HG02852 (cell line): ENCODE measurements around the gene EGFL8.
A peak's percentile ranks its signal among the peaks of the same experiment; 100 is the strongest.

ENCODE experiments used
- ATAC-seq: cut with Tn5 transposase; IDR thresholded peaks from one replicate; pipeline ENCODE4 v1.9.1; 2021; ENCODE audit warnings: mild to moderate bottlenecking, moderate library complexity; ENCODE audit not compliant: unreplicated experiment

EGFL8 gene

GRCh38 chr6:32167154-32167760 lies 2.9 kb downstream of the EGFL8 start:
- no peak for ATAC-seq

GRCh38 chr6:32167761-32168262 lies 3.4 kb downstream of the EGFL8 start:
- no peak for ATAC-seq

- ATAC-seq = no peak
Measured at GRCh38 chr6:32168350-32168749, 4.0 kb downstream of the EGFL8 start.

DNA sequence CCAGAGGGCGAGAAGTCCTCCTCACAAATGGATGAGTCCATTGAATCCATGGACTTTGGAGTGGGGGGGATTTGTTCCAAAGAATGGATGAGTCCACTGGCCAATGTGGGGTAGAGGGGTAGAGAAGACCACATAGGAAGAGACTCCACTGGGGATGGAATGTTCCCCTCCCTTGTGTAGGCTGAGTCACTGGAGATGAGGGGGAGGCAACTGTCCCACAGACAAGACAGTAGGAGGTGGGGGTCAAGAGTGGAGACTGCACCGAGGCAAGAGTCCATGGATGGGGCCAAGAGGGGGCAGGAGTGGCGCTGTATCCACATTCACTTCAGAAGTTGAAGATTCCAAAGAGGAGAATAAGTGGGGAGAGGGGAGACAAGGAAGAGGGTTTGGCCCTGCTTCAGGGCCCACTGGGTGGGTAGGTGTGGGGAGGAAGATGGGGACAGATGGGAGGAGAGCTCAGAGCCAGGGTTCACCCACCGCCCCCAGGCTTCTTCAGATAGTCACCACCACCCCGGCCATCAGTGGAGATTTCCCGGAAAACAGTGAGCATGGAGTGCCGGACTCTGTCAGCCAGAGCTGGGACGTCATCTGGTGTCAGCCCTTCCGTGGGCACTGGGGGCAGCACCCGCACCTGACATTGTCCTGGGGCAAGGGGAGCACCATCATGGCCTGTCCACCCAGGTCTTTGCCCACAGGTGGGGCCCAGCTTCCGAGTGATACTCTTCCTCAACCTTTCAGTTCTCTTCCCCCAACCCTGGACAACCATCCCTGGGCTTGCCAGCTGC lies 4.6 kb downstream of the EGFL8 start:
- ATAC-seq = no peak

- ATAC-seq = no peak
Measured at GRCh38 chr6:32170294-32170693, 5.9 kb downstream of the EGFL8 start.

DNA sequence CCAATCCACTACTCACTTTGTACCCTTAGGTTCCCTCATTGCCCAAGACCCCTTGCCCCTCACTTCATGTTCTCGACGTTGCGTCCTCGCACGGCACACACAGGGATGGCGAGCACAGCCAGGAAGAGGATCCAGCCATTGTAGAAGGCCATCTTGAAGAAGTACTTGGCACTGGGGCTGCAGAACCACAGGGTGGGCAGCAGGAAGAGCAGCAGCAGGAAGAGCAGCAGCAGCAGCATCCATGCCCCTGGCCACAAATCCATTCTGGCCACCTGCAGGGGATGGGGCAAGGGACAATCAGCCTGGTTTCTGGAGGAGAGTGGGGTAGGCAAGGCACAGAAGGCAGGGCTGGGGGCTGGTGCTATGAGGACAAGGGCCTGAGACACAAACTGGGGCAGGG lies 6.8 kb downstream of the EGFL8 start:
- ATAC-seq = no peak

- ATAC-seq = no peak
Measured at GRCh38 chr6:32173051-32173727, 8.8 kb downstream of the EGFL8 start.

DNA sequence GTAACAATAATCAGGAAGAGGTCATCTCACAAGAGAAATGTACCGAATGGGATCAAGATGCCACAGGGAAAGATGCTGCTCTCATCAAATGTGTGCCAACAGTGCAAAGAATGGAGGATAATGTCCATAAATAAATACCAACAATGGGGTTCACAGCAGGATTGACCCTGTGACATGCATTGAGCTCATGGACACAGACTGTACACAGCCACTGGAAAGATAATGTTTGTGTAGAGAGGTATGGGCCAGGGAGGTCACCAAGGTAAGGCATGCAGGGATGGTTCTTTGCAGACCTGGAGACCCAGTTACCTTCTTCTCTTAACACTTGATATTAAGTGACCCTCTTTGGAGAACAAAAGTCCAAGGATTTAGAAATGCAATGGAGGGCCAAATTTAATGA lies 10.0 kb downstream of the EGFL8 start:
- ATAC-seq = no peak

DNA sequence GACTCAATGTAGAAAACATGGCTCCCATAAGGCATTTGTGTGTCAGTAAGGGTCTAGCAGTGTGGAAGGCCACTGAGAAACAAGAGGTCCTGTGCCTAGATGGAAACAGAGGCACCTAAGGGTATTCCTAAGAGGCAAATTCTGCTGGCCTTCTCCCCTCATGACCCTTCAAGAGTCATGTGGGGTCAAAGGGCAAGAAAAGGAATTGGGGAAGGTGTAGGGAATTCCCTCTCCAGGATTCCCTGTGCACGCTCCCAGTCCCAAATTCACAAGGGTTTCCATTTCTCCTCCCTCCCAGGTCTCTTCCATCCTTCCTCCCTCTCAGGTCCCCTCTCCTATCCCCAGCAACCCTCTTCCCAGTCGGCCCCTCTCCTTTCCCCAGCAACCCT lies 10.9 kb downstream of the EGFL8 start:
- no peak for ATAC-seq

- ATAC-seq = peak; percentile 36
Measured at GRCh38 chr6:32175711-32176475, 11.5 kb downstream of the EGFL8 start, which contains the start of gene AGPAT1. TSS of gene AGPAT1 (minus strand) at chr6:32176084. CDS start at chr6:32171496, 4,588 bp downstream.

- ATAC-seq = no peak
Measured at GRCh38 chr6:32176476-32177182, 12.2 kb downstream of the EGFL8 start.

DNA sequence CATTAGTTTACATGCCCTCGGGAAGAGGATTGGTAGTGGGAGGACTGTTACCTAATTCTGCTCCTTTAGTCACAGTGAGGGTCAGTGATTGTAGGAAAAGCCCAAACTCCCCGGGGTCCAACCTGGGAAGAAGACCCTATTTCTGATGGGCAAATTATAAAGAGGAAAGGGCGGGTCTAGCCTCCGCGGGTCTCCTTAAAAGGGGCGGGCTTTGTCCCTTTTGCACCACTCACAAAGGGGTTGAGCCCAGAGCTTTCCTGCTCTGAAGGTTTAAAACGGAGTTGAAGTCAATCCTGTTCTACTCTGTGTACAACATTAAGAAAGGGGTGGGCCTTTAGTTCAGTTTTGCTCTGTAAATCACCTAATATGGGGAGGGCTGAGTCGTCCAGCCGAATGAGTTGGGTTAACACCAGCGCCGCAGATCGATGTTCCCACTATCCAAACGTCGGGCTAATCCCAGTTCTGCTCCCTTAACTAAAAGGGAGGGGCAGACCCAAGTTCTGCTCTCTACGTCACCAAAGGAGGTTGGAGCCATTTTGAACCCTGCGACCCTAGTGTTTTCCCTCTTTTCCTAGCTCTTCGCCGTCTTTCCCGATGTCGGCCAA lies 12.9 kb downstream of the EGFL8 start:
- ATAC-seq = no peak

DNA sequence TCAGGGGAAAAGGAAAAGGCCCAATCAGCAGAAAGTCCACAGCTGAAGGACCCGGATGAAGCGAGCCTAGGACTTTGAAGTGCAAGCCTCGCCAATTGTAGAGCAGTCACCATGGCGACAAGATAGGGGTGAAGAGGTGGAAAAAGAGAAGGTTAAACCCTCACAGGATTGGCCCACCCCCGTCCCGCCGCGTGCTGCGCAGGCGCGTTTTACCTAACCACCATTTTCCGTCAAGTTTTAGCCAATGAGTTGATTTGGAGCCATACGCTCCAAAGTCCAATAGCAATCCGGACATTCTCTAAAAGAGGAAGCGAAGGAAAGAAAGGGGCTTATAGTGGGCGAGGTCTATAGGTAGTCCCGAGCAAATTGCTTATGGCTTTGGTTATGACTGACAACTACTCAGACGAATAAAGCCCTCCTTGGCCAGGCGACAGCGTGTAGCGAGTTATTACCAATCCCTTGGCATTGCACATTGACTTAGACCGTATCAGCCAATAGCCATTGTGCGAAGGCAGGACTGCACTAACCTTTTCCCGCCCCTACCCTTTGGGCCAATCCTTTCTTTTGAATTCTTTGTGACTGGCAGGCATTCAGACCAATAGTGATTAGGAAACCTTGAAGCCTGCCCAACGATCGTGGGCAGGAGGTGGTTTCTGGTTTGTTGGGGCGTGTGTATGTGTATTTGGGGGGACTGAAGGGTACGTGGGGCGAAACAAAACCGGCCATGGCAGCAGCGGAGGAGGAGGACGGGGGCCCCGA lies 13.6 kb downstream of the EGFL8 start, which contains the start of gene RNF5:
Gene RNF5 (plus strand): TSS at position 618 of the 759 bp plus-strand sequence. CDS start 107 bp downstream, at position 725.
- peak; percentile 85 for ATAC-seq

DNA sequence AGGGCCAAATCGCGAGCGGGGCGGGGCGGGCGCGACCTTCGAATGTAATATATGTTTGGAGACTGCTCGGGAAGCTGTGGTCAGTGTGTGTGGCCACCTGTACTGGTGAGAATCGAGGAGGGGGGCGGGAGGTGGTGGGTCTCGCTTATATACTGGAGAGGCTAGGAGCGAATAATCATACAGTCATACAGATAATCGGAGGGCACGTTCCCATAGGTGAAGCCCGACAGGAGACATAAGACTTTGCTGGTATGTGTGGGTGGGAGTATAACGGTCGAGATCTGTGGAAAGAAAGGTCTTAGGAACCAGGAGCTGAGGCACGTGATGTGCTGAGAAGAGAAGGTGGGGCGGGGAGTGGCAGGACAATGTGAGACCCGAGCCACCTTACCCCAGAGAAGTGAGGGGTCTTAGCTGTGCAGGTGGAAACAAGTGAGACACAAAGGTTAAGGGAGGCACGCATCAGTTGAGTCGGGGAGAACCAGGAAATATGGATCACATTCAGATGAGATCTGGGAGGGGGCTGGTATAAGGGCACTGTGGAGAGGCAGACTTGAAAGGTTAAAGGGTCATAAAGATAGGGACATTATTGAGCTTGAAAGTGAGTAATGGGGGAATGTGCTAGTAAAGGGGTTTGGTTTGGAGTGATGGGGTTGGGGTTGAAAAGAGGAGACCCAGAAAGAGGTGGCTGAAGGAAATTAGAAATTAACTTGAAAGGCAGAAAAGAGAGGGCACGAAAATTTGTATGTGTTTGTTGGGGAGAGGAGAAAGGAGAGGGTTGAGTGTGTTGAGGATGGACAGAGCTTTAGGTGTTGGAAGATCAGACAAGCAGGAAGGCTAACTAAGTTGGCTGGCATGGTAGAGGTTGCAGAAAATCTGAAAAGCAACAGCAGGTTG lies 14.4 kb downstream of the EGFL8 start:
- no peak for ATAC-seq

DNA sequence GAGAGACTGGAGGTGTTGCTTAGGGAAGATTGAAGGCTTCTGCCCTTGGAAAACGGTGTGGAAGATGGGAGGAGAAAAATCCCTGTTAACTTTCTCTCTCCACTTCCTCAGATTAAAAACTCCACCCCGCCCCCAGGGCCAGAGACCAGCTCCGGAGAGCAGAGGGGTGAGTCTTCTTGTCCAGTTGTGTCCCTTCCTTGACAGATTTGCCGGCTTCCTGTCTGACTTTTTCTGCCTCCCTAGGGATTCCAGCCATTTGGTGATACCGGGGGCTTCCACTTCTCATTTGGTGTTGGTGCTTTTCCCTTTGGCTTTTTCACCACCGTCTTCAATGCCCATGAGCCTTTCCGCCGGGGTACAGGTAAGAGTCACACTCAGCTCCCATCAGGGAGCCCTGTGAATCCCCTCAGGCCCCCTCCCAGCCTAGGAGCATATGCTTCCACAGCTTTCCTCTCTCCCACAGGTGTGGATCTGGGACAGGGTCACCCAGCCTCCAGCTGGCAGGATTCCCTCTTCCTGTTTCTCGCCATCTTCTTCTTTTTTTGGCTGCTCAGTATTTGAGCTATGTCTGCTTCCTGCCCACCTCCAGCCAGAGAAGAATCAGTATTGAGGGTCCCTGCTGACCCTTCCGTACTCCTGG lies 15.5 kb downstream of the EGFL8 start:
- no peak for ATAC-seq

GRCh38 chr6:32181148-32181702 lies 16.8 kb downstream of the EGFL8 start:
- no peak for ATAC-seq

DNA sequence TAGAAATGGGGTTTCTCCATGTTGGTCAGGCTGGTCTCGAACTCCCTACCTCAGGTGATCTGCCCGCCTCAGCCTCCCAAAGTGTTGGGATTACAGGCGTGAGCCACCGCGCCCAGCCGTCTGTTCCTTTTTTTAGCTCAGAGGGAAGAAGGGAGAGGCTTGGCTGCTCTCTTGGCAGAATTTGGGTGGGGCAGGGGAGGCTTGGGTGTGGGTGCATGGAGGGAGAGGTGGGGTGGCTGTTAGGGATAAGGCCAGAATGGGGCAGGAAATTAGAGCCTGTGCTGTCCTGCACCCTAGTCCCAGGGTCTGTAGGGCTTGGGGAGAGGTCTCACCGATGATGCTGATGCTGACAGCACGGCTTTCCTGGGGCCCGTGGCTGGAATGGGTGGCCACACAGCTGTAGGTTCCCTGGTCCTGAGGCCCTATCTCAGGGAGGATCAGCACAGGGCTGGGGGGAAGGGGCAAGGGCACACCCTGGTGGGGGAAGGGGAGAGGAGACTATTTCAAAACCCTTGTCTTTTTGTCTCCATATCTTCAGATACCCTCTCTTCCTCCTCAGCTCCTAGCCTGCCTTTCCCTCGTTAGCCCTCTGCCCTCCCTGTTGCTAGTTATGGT lies 17.6 kb downstream of the EGFL8 start:
- no peak for ATAC-seq
